NT2/D1 (cell line): ENCODE results near the gene SNX14.

ENCODE experiments used
- DNase-seq: peaks from one replicate; pipeline ENCODE4 v3.0.0-alpha.2; 2011; ENCODE audit warnings: low read depth, low spot score
- H3K27me3 ChIP-seq: 2 replicates; pipeline ENCODE4 v1.6.0; 2011; ENCODE audit warnings: mild to moderate bottlenecking; ENCODE audit not compliant: insufficient read length, insufficient read depth
- H3K36me3 ChIP-seq: 2 replicates; pipeline ENCODE4 v1.6.1; 2011; ENCODE audit warnings: mild to moderate bottlenecking, low read length, mixed read lengths; ENCODE audit not compliant: insufficient read depth, insufficient read length
- H3K4me1 ChIP-seq: 2 replicates; pipeline ENCODE4 v1.5.1; 2011; ENCODE audit not compliant: insufficient read depth, insufficient read length
- H3K4me3 ChIP-seq: 2 replicates; pipeline ENCODE4 v1.5.1; 2011; ENCODE audit warnings: low read depth; ENCODE audit not compliant: insufficient read length
- H3K9ac ChIP-seq: 2 replicates; pipeline ENCODE4 v1.6.0; 2011; ENCODE audit warnings: low read depth; ENCODE audit not compliant: insufficient read length
- H3K9me3 ChIP-seq: 2 replicates; pipeline ENCODE4 v1.5.1; 2011; ENCODE audit warnings: mild to moderate bottlenecking, low read length; ENCODE audit not compliant: insufficient read depth
- SUZ12 ChIP-seq: IDR thresholded peaks from 2 replicates; pipeline ENCODE4 v1.6.1; 2011; ENCODE audit not compliant: insufficient read length, insufficient read depth; ENCODE audit errors: extremely low read depth
- YY1 ChIP-seq: IDR thresholded peaks from 2 replicates; pipeline ENCODE4 v1.6.1; 2011; ENCODE audit not compliant: insufficient read length, insufficient read depth
- ZNF274 ChIP-seq: IDR thresholded peaks from 2 replicates; pipeline ENCODE4 v1.6.1; 2011; ENCODE audit warnings: mild to moderate bottlenecking, low read depth, low read length

SNX14 gene

DNA sequence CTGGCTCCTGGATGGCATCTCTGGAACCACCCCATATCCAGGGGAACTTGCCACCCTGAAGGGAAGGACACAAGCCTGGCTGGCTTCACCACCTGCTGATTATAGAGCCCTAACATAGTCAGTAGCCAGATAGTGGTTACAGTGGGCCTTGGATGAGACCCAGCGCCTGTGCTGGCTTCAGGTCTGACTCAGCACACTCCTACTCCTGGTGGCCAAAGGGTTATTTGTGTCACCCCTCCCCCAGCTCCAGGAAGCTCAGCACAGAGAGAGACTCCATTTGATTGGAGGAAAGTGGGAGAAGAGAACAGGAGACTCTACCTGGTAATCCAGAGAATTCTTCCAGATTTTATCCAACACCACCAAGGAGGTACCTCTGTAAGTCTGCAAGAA, 12.8 kb downstream of the SNX14 start:
- no peaks in the 10 kb centered on the region for H3K27me3 ChIP-seq
- H3K4me3 ChIP-seq: no peak overlapping the region
- TF ChIP-seq SUZ12 (no peak), ZNF274 (no peak), YY1 (no peak)
- no peaks in the 10 kb centered on the region for H3K4me1 ChIP-seq
- H3K9ac ChIP-seq: no peak overlapping the region
- H3K36me3 ChIP-seq: peaks cover 4% of the 10 kb centered on the region
- no peak for DNase-seq
- peaks cover 9% of the 10 kb centered on the region; the same call in 1 of the 2 replicates for H3K9me3 ChIP-seq

DNA sequence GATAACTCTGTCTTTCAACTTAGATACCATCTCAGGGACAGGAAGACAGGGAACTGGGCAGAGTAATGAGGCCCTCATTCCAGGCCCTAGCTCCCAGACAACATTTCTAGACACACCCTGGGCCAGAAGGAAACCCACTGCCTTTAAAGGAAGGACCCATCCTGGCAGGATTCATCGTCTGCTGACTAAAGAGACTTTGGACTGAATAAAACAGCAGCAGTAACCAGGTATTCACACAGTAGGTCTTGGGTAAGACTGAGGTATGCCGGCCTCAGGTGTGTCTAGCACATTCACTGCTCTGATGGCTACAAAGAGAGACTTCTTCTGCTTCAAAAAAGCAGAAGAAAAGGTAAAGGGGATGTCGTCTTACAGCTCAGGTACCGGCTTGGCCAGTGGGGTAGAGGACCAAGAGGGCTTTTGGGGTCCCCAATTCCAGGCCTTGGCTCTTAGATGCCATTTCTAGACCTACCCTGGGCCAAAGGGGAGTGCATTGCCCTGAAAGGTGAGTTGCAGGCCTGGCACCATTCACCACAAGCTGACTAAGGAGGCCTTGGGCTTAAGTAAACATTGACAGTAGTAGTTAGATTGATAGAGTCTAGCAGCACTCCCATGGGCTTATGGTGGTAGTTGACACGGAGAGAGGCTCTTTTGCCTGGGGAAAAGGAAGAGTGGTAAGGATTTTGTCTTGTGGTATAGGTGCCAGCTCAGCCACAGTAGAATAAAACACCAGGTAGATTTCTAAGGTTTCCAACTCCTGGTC, 13.4 kb downstream of the SNX14 start:
- Histone ChIP-seq H3K27me3 (no peaks in the 10 kb centered on the region), H3K9ac (no peak overlapping the region), H3K36me3 (peaks cover 4% of the 10 kb centered on the region), H3K9me3 (peaks cover 9% of the 10 kb centered on the region; the same call in 1 of the 2 replicates), H3K4me1 (no peaks in the 10 kb centered on the region), H3K4me3 (no peak overlapping the region)
- DNase-seq: no peak
- TF ChIP-seq YY1 (no peak), ZNF274 (no peak), SUZ12 (no peak)

DNA sequence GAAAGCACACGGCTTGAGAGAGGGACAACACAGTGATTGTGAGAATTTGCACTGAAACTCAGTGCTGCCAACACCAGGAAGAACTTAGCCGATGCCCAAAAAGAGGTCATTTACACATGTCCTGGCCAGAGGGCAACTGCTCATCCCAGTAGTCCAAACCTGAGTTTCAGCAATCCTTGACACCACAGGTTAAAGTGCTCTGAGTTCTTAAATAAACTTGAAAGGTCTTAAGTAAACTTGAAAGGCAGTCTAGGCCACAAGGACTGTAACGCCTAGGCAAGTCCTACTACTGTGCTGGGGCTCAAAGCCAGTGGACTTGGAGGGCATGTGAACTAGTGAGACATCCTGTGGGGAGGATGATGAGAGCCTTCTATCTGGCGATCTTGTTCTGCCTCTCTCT, 14.1 kb downstream of the SNX14 start:
- no peak for DNase-seq
- no peaks in the 10 kb centered on the region for H3K27me3 ChIP-seq
- TF ChIP-seq YY1 (no peak), ZNF274 (no peak), SUZ12 (no peak)
- H3K4me3 ChIP-seq: no peak overlapping the region
- H3K36me3 ChIP-seq: peaks cover 4% of the 10 kb centered on the region
- peaks cover 9% of the 10 kb centered on the region; the same call in 1 of the 2 replicates for H3K9me3 ChIP-seq
- H3K4me1 ChIP-seq: no peaks in the 10 kb centered on the region
- H3K9ac ChIP-seq: no peak overlapping the region

DNA sequence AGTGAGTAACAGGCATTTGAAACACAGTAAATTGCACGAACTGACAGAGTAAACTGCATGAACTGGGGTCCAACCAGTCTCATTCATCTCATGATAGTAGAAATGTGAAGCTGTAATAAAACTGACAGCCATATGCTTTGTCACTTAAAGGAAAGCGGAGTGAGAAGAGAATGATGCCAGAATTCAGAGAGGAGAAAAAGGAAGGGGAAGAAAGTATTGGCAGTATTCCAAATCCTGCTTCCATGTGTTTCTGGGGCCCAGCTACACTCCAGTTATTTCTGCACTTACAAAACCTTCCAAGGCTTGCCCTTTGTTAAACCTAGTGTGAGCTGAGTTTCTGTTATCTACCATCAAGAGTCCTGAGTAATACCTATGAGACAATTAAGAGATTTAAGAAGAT, 17.2 kb downstream of the SNX14 start:
- H3K9ac ChIP-seq: no peak overlapping the region
- H3K36me3 ChIP-seq: peaks cover 4% of the 10 kb centered on the region
- TF ChIP-seq ZNF274: no peak
- TF ChIP-seq YY1: no peak
- TF ChIP-seq SUZ12: no peak
- no peak overlapping the region for H3K4me3 ChIP-seq
- no peaks in the 10 kb centered on the region for H3K4me1 ChIP-seq
- DNase-seq: no peak
- peaks cover under 1% of the 10 kb centered on the region; the same call in 1 of the 2 replicates for H3K9me3 ChIP-seq
- no peaks in the 10 kb centered on the region for H3K27me3 ChIP-seq

- H3K27me3 ChIP-seq: no peaks in the 10 kb centered on the region
- H3K36me3 ChIP-seq: no peaks in the 10 kb centered on the region
- no peaks in the 10 kb centered on the region for H3K9me3 ChIP-seq
- H3K4me3 ChIP-seq: no peak overlapping the region
- TF ChIP-seq SUZ12: no peak
- no peak for TF ChIP-seq YY1
- no peak for TF ChIP-seq ZNF274
- H3K9ac ChIP-seq: no peak overlapping the region
- DNase-seq: no peak
- H3K4me1 ChIP-seq: no peaks in the 10 kb centered on the region
These were observed 18.6 kb downstream of the SNX14 start for GRCh38 chr6:85574932-85575598.

GRCh38 chr6:85569323-85569722, 24.3 kb downstream of the SNX14 start:
- DNase-seq: no peak
- Histone ChIP-seq H3K9ac (no peak overlapping the region), H3K9me3 (no peaks in the 10 kb centered on the region), H3K36me3 (no peaks in the 10 kb centered on the region), H3K4me1 (no peaks in the 10 kb centered on the region), H3K4me3 (no peak overlapping the region), H3K27me3 (no peaks in the 10 kb centered on the region)
- TF ChIP-seq ZNF274 (no peak), SUZ12 (no peak)

GRCh38 chr6:85568411-85568810, 25.2 kb downstream of the SNX14 start:
- Histone ChIP-seq H3K4me3 (no peak overlapping the region), H3K36me3 (no peaks in the 10 kb centered on the region), H3K27me3 (no peaks in the 10 kb centered on the region), H3K9ac (no peak overlapping the region), H3K9me3 (no peaks in the 10 kb centered on the region), H3K4me1 (no peaks in the 10 kb centered on the region)
- DNase-seq: no peak
- TF ChIP-seq SUZ12 (no peak), ZNF274 (no peak), YY1 (no peak)
